GM12878 (cell line): Measurements from ENCODE around the gene CHL1. TPM values are rescaled to one million over a fixed set of nuclear protein-coding genes. Genes with fewer than 3 reads are reported as not detected.

Source experiments
- ATAC-seq: fragments of 200-7000 bp; cut with Tn5 transposase; 3 replicates; pipeline ENCODE4 v1.9.1; 2020; ENCODE audit warnings: mild to moderate bottlenecking, moderate library complexity
- BruUV-seq: library from RNA; stranded (reverse); fragments of 400-500 nt; replicated peaks from 2 replicates; lab custom pipeline; 2021; lab: Mats Ljungman, UMichigan
- CTCF ChIA-PET: fragments of 300-600 bp; sonication (Branson Sonifier 250); formaldehyde crosslinking; extraction: SDS; loops from one replicate; lab custom pipeline; 2021; ENCODE audit warnings: inconsistent platforms; lab: Yijun Ruan, JAX
- POLR2A ChIA-PET: fragments of 350-600 bp; formaldehyde crosslinking; extraction: SDS; loops from one replicate; lab custom pipeline; 2021; ENCODE audit warnings: inconsistent platforms; lab: Charles Lee
- RAD21 ChIA-PET: fragments of 300-600 bp; sonication (Branson Sonifier 250); formaldehyde crosslinking; loops from one replicate; lab custom pipeline; 2023; ENCODE audit warnings: antibody characterized with exemption; ENCODE audit not compliant: unreplicated experiment; lab: Charles Lee
- SMC1A ChIA-PET: fragments of 300-600 bp; sonication (Branson Sonifier 250); formaldehyde crosslinking; loops from one replicate; lab custom pipeline; 2023; ENCODE audit not compliant: unreplicated experiment, uncharacterized antibody; lab: Charles Lee
- DNase-seq: peaks from one replicate; pipeline ENCODE4 v3.0.0-alpha.2; 2011; ENCODE audit warnings: low read depth, low spot score
- FAIRE-seq: peaks from 3 replicates; lab custom pipeline; 2011; peaks lifted over from hg19 to GRCh38; lab: Jason Lieb, UNC
- H2AFZ ChIP-seq: 2 replicates; pipeline ENCODE4 v1.6.0; 2011; ENCODE audit warnings: low read depth, low read length, control low read depth; ENCODE audit not compliant: control insufficient read depth
- H3K27ac ChIP-seq: 2 replicates; pipeline ENCODE4 v1.5.1; 2011; ENCODE audit warnings: control low read depth; ENCODE audit not compliant: control insufficient read depth, insufficient read depth
- H3K27me3 ChIP-seq, 2 experiments: replicated peaks in 1 of 2; 2 replicates each; pipeline versions ENCODE4 v1.6.0 to v1.6.1; 2011; ENCODE audit warnings: low read length in 1 of 2; ENCODE audit not compliant: control insufficient read depth in 2 of 2, insufficient read depth in 2 of 2
- H3K36me3 ChIP-seq, 2 experiments: 2 replicates each; pipeline ENCODE4 v1.5.1; 2011; ENCODE audit warnings: low read length in 1 of 2; ENCODE audit not compliant: control insufficient read depth in 2 of 2, insufficient read depth in 2 of 2
- H3K4me1 ChIP-seq: 2 replicates; pipeline ENCODE4 v1.6.1; 2011; ENCODE audit warnings: mild to moderate bottlenecking, low read length, moderate library complexity, mixed read lengths; ENCODE audit not compliant: control insufficient read depth, insufficient read depth
- H3K4me2 ChIP-seq: 2 replicates; pipeline ENCODE4 v1.6.0; 2011; ENCODE audit warnings: control low read depth; ENCODE audit not compliant: control insufficient read depth, insufficient read depth
- H3K4me3 ChIP-seq: fragments of 200-600 bp; sonication (generic); 2 replicates; pipeline ENCODE4 v1.5.1; 2016
- H3K79me2 ChIP-seq: 2 replicates; pipeline ENCODE4 v1.6.0; 2011; ENCODE audit warnings: low read length; ENCODE audit not compliant: control insufficient read depth, insufficient read depth
- H3K9ac ChIP-seq: 2 replicates; pipeline ENCODE4 v1.8.0; 2011; ENCODE audit warnings: low read length, control low read depth, mixed read lengths; ENCODE audit not compliant: control insufficient read depth, insufficient read depth
- H3K9me3 ChIP-seq: replicated peaks from 3 replicates; pipeline ENCODE4 v1.5.1; 2011; ENCODE audit warnings: mild to moderate bottlenecking, low read length; ENCODE audit not compliant: control insufficient read depth, insufficient read depth
- H4K20me1 ChIP-seq: 2 replicates; pipeline ENCODE4 v1.6.0; 2011; ENCODE audit not compliant: control insufficient read depth, insufficient read depth
- CBFB ChIP-seq: IDR thresholded peaks from 2 replicates; pipeline ENCODE4 v1.6.1; 2016; ENCODE audit warnings: antibody characterized with exemption, low read depth
- MYB ChIP-seq: fragments of 150-350 bp; IDR thresholded peaks from 2 replicates; pipeline ENCODE4 v1.6.1; 2014; ENCODE audit warnings: mild to moderate bottlenecking, low read depth, low read length, borderline replicate concordance
- NFYA ChIP-seq: IDR thresholded peaks from 2 replicates; pipeline ENCODE4 v1.6.1; 2011; ENCODE audit warnings: low read depth, mild to moderate bottlenecking, low read length, improper control_type of control experiment, borderline replicate concordance
- RAD21 ChIP-seq: IDR thresholded peaks from 2 replicates; pipeline ENCODE4 v1.6.1; 2011; ENCODE audit warnings: mild to moderate bottlenecking, low read depth, low read length, moderate library complexity; ENCODE audit not compliant: insufficient read depth
- SREBF1 ChIP-seq: IDR thresholded peaks from 2 replicates; pipeline ENCODE4 v1.6.1; 2012; ENCODE audit warnings: mild to moderate bottlenecking, low read length
- YBX1 ChIP-seq: fragments of 450-650 bp; IDR thresholded peaks from 2 replicates; pipeline ENCODE4 v1.6.1; 2016; ENCODE audit warnings: antibody characterized with exemption
- ZNF622 ChIP-seq: fragments of 450-650 bp; IDR thresholded peaks from 2 replicates; pipeline ENCODE4 v1.6.1; 2017; ENCODE audit warnings: mild to moderate bottlenecking, inconsistent platforms
- WGBS: methylation state at CpG from one replicate; pipeline ENCODE4 v1.1.6; 2016; ENCODE audit warnings: low lambda C conversion rate; ENCODE audit not compliant: insufficient replicate concordance, insufficient coverage; ENCODE audit errors: missing lambda C conversion rate; 5-methylcytosine and 5-hydroxymethylcytosine counted together
- in situ Hi-C: fragments of 300-500 bp; cut with MboI; formaldehyde crosslinking; loops from 9 replicates; pipeline ENCODE4 v1.14.3; 2018; ENCODE audit warnings: mixed read lengths
- intact Hi-C: fragments of 100-400 bp; cut with micrococcal nuclease; formaldehyde crosslinking; loops from one replicate; pipeline ENCODE4 v1.14.2; 2022; ENCODE audit not compliant: unreplicated experiment
- polyA plus RNA-seq, 11 experiments: library from polyadenylated mRNA; depleted of rRNA in 4 of 11; unstranded in 6 of 11; stranded (reverse) in 5 of 11; fragments of >200 nt; fragmentation: Nextera tagmentation in 4 of 11; fragmentation: Illumina TruSeq in 1 of 11; extraction: Ambion mirVana in 4 of 11; extraction: Trizol in 1 of 11; gene quantifications; 1 replicate in 1 of 11; 2 replicates in 10 of 11; pipeline versions ENCODE4 v1.2.1 to v1.2.3, GENCODE V29; 2011 to 2016; ENCODE audit warnings: inconsistent platforms in 2 of 11, missing spikeins in 2 of 11, low read depth in 1 of 11
- total RNA-seq, 4 experiments: library from RNA; depleted of rRNA in 3 of 4; stranded (reverse); fragments of >200 nt in 3 of 4; fragmentation: Illumina TruSeq in 1 of 4; extraction: Trizol in 1 of 4; gene quantifications; 2 replicates each; pipeline versions ENCODE4 v1.2.1 to v1.2.3, GENCODE V29; 2013 to 2021
- TF ChIP-seq, protein P1 (sequence below): IDR thresholded peaks from 2 replicates; pipeline ENCODE4 v1.6.1; 2012; ENCODE audit warnings: low read depth, low read length, improper control_type of control experiment

CHL1 gene
- total and polyA plus RNA-seq, 10 of the 15 experiments (the other 5 are each of a cell fraction or from before 2014, with no cell fraction given) = 0.71 to 30.4 (median 1.8) TPM

DNA sequence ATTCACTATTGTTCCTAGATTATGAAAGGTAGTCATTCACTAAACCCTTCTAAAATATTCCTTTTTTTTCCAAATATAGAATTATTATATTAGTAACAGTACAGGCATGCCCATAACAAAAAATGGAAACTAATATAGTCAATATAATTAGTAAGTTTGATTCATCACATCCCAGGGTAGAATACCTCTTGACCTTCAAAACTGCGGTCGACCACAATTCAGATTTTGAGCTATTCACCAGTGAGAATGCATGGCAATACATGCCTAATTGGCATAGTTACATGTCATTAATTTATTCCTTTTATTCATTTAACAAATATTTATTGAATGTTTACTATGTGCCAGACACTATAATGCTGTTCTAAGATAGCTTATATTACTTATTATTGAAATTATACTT lies 98.0 kb downstream of the CHL1 start:
- Histone ChIP-seq H3K9me3 (no peaks in the 10 kb centered on the region), H3K36me3 (no peaks in the 10 kb centered on the region), H4K20me1 (no peaks in the 10 kb centered on the region), H3K4me1 (peaks cover 10% of the 10 kb centered on the region), H3K4me3 (no peak overlapping the region), H3K27ac (no peak overlapping the region), H2AFZ (no peak overlapping the region), H3K27me3 (no peaks in the 10 kb centered on the region), H3K9ac (no peak overlapping the region)
- FAIRE-seq (no peak), ATAC-seq (no peak), DNase-seq (no peak)
- WGBS = 86% methylated on average over 2 of the region's 2 CpGs
- RAD21 ChIA-PET = no interaction called here
- SMC1A ChIA-PET = interaction anchor here (0.9 to 4.2 kb wide), 5 partner anchors 16 to 252 kb away, joined by 3 to 22 read pairs (median 4); no protein-coding TSS in a partner anchor
- CTCF ChIA-PET = interaction anchor here (1.0 to 2.4 kb wide), 3 partner anchors 47 to 86 kb away, joined by 3 to 7 read pairs (median 3); no protein-coding TSS in a partner anchor
- POLR2A ChIA-PET = no interaction called here
- intact Hi-C loops = no loop called here
- TF ChIP-seq SREBF1 (no peak), RAD21 (no peak), YBX1 (no peak), NFYA (no peak), CBFB (no peak), ZNF622 (no peak), MYB (no peak)
- TF ChIP-seq, protein P1, sequence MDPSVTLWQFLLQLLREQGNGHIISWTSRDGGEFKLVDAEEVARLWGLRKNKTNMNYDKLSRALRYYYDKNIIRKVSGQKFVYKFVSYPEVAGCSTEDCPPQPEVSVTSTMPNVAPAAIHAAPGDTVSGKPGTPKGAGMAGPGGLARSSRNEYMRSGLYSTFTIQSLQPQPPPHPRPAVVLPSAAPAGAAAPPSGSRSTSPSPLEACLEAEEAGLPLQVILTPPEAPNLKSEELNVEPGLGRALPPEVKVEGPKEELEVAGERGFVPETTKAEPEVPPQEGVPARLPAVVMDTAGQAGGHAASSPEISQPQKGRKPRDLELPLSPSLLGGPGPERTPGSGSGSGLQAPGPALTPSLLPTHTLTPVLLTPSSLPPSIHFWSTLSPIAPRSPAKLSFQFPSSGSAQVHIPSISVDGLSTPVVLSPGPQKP = no peak
- TF ChIP-seq, all 136 proteins: peak for 0
- in situ Hi-C loops = no loop called here
- H3K79me2 ChIP-seq = no peaks in the 10 kb centered on the region
- H3K4me2 ChIP-seq = no peak overlapping the region
- BruUV-seq = no TSS peak
